Upper lobe of left lung (tissue), 4 donors: Measurements from ENCODE around the gene ARHGAP26.

Experiments
- CTCF ChIP-seq, 6 experiments: fragments of 450-650 bp in 4 of 6; fragments of 200-600 bp in 2 of 6; sonication (generic) in 2 of 6; IDR thresholded peaks; one replicate each; pipeline ENCODE4 v1.5.1; 2016 to 2019; ENCODE audit warnings: antibody characterized with exemption in 6 of 6
- EP300 ChIP-seq, 4 donors: sonication (generic); formaldehyde crosslinking; IDR thresholded peaks; one replicate each; pipeline ENCODE4 v1.5.1; 2017; ENCODE audit warnings: antibody characterized with exemption in 4 of 4, control low read depth in 2 of 4

GRCh38 chr5:142906863-142907671 lies 136.9 kb downstream of the ARHGAP26 start:
- no peak for TF ChIP-seq CTCF (IDR thresholded peaks at IDR 0.05)
- TF ChIP-seq EP300 (IDR thresholded peaks at IDR 0.05), result no peak
